PFSK-1 (cell line): ENCODE data around the gene UNC93B1.

Source experiments
- FOXP2 ChIP-seq: optimal IDR thresholded peaks from 2 replicates; pipeline ENCODE3; 2011; ENCODE audit warnings: borderline replicate concordance, control low read depth, inconsistent platforms; ENCODE audit not compliant: insufficient read depth; ENCODE audit errors: extremely low read length, extremely low read depth
- POLR2AphosphoS5 ChIP-seq: IDR thresholded peaks from 2 replicates; pipeline ENCODE4 v1.6.1; 2012; ENCODE audit warnings: low read depth, mild to moderate bottlenecking, control low read depth, low read length, moderate library complexity
- REST ChIP-seq, 2 experiments: IDR thresholded peaks; 2 replicates each; pipeline versions ENCODE4 v1.6.1 to v1.8.0; 2011 to 2012; ENCODE audit warnings: low read depth in 2 of 2, low read length in 2 of 2, control low read depth in 1 of 2, inconsistent platforms in 1 of 2, mild to moderate bottlenecking in 1 of 2, moderate library complexity in 1 of 2; ENCODE audit not compliant: insufficient read depth in 1 of 2
- SIN3A ChIP-seq: IDR thresholded peaks from 2 replicates; pipeline ENCODE4 v1.6.1; 2012; ENCODE audit warnings: mild to moderate bottlenecking, low read length, moderate library complexity, borderline replicate concordance; ENCODE audit not compliant: insufficient read depth
- TAF1 ChIP-seq: IDR thresholded peaks from 2 replicates; pipeline ENCODE4 v1.6.1; 2012; ENCODE audit warnings: low read length, control low read depth, borderline replicate concordance; ENCODE audit not compliant: insufficient read depth

Gene UNC93B1

GRCh38 chr11:68002575-68002937 lies 1.3 kb downstream of the UNC93B1 start:
- TF ChIP-seq FOXP2 (no peak), POLR2AphosphoS5 (no peak), TAF1 (no peak), SIN3A (no peak), REST (IDR thresholded peaks at IDR 0.05; ENCODE audit: insufficient read depth in 1 of 2, low read depth in 2 of 2, low read length in 2 of 2) (no peak)

DNA sequence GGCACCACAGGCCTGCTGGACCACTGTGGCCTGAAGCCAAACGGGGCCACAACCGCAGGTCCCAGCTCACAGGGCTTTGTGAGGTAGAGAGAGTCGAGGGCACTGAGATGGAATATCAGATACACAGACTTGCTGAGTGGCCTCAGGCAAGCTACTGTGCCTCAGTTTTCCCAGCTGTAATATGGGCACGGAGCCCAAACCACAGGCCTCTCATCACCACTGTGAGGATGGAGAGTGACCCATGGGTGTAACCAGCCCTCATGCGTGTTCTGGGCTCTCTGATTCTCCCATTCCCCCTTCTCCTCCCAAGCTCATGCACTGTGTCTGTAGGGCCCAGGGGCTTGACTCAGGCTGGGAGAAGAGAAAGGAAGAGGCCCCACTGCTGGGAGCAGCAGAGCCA lies 4.2 kb downstream of the UNC93B1 start:
- no peak for TF ChIP-seq SIN3A
- TF ChIP-seq FOXP2, result no peak
- TF ChIP-seq TAF1, result no peak
- TF ChIP-seq POLR2AphosphoS5, result no peak
- no peak for TF ChIP-seq REST (IDR thresholded peaks at IDR 0.05; ENCODE audit: insufficient read depth in 1 of 2, low read depth in 2 of 2, low read length in 2 of 2)

DNA sequence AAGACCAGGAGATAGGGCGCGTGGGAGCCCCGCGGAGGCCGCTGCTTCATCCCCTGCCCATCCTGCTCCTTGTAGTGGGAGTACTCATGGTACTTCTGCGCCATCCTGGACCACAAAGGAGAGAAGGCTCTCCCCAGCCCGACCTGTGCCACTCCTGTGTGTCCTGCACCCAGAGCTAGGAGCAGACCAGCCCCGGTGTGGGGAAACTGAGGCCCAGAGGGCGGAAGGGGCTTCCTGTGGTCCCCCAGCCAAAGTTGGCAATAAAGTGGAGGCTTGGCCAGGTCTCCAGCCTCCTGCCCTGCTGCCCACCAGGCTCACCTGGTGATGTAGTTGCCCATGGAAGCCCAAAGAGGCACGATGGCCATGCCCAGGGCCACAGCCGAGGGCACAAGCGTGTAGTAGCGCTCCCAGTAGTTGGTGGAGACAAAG lies 4.7 kb downstream of the UNC93B1 start:
- no peak for TF ChIP-seq FOXP2
- TF ChIP-seq TAF1, result no peak
- no peak for TF ChIP-seq REST (IDR thresholded peaks at IDR 0.05; ENCODE audit: insufficient read depth in 1 of 2, low read depth in 2 of 2, low read length in 2 of 2)
- no peak for TF ChIP-seq SIN3A
- TF ChIP-seq POLR2AphosphoS5, result no peak

DNA sequence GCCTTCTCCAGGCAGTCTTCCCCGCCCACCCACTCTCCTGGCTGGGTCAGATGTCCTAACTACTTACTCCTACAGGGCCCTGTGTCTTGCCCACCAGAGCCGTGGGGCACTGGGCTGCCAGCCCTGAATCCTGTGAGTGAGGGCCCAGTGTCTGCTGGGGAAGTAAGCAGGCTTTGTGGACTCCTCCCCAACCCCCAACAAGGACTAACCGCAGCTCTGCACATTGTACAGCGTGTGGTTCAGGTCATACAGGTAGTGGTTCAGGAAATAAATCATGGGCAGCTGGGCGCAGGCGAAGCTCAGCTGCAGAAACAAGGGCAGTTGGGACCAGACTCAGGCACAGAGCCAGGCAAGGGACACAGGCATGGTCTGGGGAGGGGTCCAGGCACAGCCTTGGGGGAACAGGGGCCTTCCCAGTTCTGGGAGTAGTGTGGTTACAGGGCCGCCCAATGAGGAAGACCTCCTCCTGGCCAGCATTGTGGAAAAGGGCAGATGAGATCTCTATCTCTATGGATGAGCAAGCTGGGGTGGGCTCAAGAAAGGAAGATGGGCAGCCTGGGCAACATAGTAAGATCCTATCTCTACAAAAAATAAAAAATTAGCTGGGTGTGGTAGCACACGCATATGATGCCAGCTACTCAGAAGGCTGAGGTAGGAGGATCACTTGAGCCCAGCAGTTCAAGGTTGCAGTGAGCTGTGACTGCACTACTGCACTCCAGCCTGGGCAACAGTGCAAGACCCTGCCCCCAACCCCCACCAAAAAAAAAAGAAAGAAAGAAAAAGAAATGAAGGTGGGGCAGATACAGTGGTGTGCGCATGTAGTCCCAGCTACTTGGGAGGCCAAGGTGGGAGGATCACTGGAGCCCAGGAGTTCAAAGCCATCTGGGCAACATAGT lies 5.5 kb downstream of the UNC93B1 start:
- TF ChIP-seq TAF1 (no peak), FOXP2 (no peak), REST (IDR thresholded peaks at IDR 0.05; ENCODE audit: insufficient read depth in 1 of 2, low read depth in 2 of 2, low read length in 2 of 2) (no peak), POLR2AphosphoS5 (no peak), SIN3A (no peak)
